ENCODE results near the gene COL5A3. TPM values are rescaled to one million over a fixed set of nuclear protein-coding genes. Genes with fewer than 3 reads are reported as not detected.

The COL5A3 gene
- total RNA-seq, 1 experiment from 2014 or later = 0.18 TPM

DNA sequence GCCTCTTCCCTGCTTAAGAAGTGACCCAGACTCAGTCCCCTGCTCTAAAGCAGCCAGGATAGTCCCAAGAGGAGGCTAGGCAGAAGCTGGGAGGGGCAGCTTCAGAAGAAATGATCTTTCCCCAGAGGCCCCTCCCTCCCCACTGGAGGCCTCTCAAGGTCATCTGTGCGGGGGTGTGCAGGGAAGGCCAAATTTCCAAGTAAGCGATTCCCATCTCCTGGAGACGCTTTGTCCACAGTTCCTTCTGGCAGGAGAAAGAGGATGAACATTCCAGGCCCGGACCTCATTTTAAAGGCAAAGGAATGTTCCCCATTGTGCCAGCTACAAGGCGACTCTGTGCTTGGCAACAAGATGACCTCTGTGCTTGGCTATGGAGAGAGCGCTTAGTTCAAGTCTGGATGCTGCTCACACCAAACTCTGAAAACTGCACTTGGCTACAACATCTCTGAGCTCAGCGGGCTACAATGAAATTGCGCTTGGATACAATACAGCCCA, 23.5 kb downstream of the COL5A3 start:
- ATAC-seq = no peak
- intact Hi-C loops (cut with micrococcal nuclease; ENCODE audit: unreplicated experiment) = no loop called here
- no peak overlapping the region for H3K4me3 ChIP-seq (ENCODE audit: low read depth in 2 of 2, low read length in 2 of 2)

DNA sequence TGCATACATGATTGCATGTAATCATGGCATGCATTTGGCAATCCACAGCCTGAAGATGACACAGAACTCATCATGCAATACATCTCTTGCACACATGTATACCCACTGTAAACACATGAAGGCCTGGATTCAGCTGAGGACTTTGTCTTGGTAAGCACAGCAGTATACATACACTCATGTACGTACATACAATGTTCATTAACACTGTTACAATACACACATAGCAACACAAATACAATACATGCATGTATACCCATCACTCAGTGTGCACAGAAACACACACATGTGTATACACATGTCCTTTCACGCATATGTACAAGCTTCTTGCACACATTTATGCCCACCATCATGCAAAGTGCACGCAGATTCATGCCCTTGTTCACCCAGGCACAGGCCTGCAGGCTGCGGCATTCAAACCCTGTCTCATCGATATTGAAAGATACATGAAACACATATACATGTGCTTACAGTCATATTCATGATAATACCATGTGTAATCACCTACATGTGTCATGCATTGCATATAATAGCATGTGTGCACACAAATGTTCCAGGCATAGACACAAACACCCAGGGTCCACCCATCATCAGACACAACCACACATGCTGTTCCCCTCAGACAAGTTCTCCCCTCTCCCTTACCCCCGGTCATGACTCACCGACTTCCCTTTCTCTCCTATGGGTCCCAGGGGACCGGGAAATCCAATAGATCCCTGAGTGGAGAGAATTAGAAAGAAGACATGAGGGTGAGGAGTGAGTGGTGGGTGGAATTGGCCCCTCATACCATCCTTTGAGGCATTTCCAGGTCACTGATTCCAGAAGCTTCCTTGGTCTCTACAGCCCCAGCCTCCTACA, 28.7 kb downstream of the COL5A3 start:
- H3K9me3 ChIP-seq (ENCODE audit: control insufficient read depth, insufficient read depth, low read depth, low read length) = no peaks in the 10 kb centered on the region
- POLR2A ChIA-PET = no interaction called here
- no peaks in the 10 kb centered on the region for H3K36me3 ChIP-seq (ENCODE audit: control insufficient read depth, insufficient read depth, low read length)
- CTCF ChIA-PET = no interaction called here
- no peak overlapping the region for H3K4me3 ChIP-seq (ENCODE audit: low read depth in 2 of 2, low read length in 2 of 2)
- DNase-seq (ENCODE audit: low read depth, low spot score) = no peak
- intact Hi-C loops (cut with micrococcal nuclease; ENCODE audit: unreplicated experiment) (no loop called here), in situ Hi-C loops (cut with HindIII; ENCODE audit: low pct_unique_long_range_greater_than_20kb, low sequenced_read_pairs) (no loop called here)
- no peak for ATAC-seq
- no peak overlapping the region for H3K27ac ChIP-seq (ENCODE audit: low read length)
- H3K27me3 ChIP-seq (ENCODE audit: control insufficient read depth, insufficient read depth, low read length) = no peaks in the 10 kb centered on the region
- no TSS peak for BruUV-seq (replicated peaks)
- H3K4me1 ChIP-seq (ENCODE audit: control insufficient read depth, insufficient read depth, low read length) = no peaks in the 10 kb centered on the region
- TF ChIP-seq TCF7L2 (IDR thresholded peaks at IDR 0.05; ENCODE audit: low read depth, low read length) (no peak), SIN3A (IDR thresholded peaks at IDR 0.05; ENCODE audit: borderline replicate concordance, insufficient read depth, low read depth, low read length) (no peak), POLR2AphosphoS5 (IDR thresholded peaks at IDR 0.05; ENCODE audit: low read depth, low read length) (no peak)
- TF ChIP-seq, protein P1, sequence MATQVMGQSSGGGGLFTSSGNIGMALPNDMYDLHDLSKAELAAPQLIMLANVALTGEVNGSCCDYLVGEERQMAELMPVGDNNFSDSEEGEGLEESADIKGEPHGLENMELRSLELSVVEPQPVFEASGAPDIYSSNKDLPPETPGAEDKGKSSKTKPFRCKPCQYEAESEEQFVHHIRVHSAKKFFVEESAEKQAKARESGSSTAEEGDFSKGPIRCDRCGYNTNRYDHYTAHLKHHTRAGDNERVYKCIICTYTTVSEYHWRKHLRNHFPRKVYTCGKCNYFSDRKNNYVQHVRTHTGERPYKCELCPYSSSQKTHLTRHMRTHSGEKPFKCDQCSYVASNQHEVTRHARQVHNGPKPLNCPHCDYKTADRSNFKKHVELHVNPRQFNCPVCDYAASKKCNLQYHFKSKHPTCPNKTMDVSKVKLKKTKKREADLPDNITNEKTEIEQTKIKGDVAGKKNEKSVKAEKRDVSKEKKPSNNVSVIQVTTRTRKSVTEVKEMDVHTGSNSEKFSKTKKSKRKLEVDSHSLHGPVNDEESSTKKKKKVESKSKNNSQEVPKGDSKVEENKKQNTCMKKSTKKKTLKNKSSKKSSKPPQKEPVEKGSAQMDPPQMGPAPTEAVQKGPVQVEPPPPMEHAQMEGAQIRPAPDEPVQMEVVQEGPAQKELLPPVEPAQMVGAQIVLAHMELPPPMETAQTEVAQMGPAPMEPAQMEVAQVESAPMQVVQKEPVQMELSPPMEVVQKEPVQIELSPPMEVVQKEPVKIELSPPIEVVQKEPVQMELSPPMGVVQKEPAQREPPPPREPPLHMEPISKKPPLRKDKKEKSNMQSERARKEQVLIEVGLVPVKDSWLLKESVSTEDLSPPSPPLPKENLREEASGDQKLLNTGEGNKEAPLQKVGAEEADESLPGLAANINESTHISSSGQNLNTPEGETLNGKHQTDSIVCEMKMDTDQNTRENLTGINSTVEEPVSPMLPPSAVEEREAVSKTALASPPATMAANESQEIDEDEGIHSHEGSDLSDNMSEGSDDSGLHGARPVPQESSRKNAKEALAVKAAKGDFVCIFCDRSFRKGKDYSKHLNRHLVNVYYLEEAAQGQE (IDR thresholded peaks at IDR 0.05; ENCODE audit: insufficient read depth in 1 of 2, low read depth in 2 of 2, low read length in 1 of 2) = no peak
- TF ChIP-seq, protein P2, sequence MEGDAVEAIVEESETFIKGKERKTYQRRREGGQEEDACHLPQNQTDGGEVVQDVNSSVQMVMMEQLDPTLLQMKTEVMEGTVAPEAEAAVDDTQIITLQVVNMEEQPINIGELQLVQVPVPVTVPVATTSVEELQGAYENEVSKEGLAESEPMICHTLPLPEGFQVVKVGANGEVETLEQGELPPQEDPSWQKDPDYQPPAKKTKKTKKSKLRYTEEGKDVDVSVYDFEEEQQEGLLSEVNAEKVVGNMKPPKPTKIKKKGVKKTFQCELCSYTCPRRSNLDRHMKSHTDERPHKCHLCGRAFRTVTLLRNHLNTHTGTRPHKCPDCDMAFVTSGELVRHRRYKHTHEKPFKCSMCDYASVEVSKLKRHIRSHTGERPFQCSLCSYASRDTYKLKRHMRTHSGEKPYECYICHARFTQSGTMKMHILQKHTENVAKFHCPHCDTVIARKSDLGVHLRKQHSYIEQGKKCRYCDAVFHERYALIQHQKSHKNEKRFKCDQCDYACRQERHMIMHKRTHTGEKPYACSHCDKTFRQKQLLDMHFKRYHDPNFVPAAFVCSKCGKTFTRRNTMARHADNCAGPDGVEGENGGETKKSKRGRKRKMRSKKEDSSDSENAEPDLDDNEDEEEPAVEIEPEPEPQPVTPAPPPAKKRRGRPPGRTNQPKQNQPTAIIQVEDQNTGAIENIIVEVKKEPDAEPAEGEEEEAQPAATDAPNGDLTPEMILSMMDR (IDR thresholded peaks at IDR 0.05) = no peak

More for the DNA sequence above, 23.5 kb downstream of the COL5A3 start:
- H3K27ac ChIP-seq (ENCODE audit: low read length) = no peak overlapping the region
- no peak for DNase-seq (ENCODE audit: low read depth, low spot score)
- H3K27me3 ChIP-seq (ENCODE audit: control insufficient read depth, insufficient read depth, low read length) = no peaks in the 10 kb centered on the region
- POLR2A ChIA-PET = interaction anchor here (0.5 kb wide), 1 partner anchor 279 kb away, joined by 4 read pairs; no protein-coding TSS in a partner anchor
- TF ChIP-seq, protein P2 (IDR thresholded peaks at IDR 0.05) = no peak
- TF ChIP-seq TCF7L2 (IDR thresholded peaks at IDR 0.05; ENCODE audit: low read depth, low read length) (no peak), SIN3A (IDR thresholded peaks at IDR 0.05; ENCODE audit: borderline replicate concordance, insufficient read depth, low read depth, low read length) (no peak), POLR2AphosphoS5 (IDR thresholded peaks at IDR 0.05; ENCODE audit: low read depth, low read length) (no peak)
- TF ChIP-seq, protein P1 (IDR thresholded peaks at IDR 0.05; ENCODE audit: insufficient read depth in 1 of 2, low read depth in 2 of 2, low read length in 1 of 2) = no peak
- no TSS peak for BruUV-seq (replicated peaks)
- H3K4me1 ChIP-seq (ENCODE audit: control insufficient read depth, insufficient read depth, low read length) = no peaks in the 10 kb centered on the region
- no peaks in the 10 kb centered on the region for H3K9me3 ChIP-seq (ENCODE audit: control insufficient read depth, insufficient read depth, low read depth, low read length)
- no peaks in the 10 kb centered on the region for H3K36me3 ChIP-seq (ENCODE audit: control insufficient read depth, insufficient read depth, low read length)
- CTCF ChIA-PET = no interaction called here
- in situ Hi-C loops (cut with HindIII; ENCODE audit: low pct_unique_long_range_greater_than_20kb, low sequenced_read_pairs) = no loop called here

Measured in Panc1 (cell line).